WERI-Rb-1 (cell line): Measurements from ENCODE around the gene TMEM229B.

Source experiments
- DNase-seq: peaks from one replicate; pipeline ENCODE4 v3.0.0-alpha.2; 2020
- H3K27ac ChIP-seq: fragments of 250-450 bp; sonication (Bioruptor Pico); 2 replicates; pipeline ENCODE4 v1.5.1; 2020; ENCODE audit warnings: mild to moderate bottlenecking, moderate library complexity
- H3K27me3 ChIP-seq: fragments of 250-450 bp; sonication (Bioruptor Pico); 2 replicates; pipeline ENCODE4 v1.5.1; 2021; ENCODE audit warnings: mild to moderate bottlenecking, low read depth, moderate library complexity; ENCODE audit not compliant: insufficient read depth, severe bottlenecking
- H3K36me3 ChIP-seq: fragments of 250-450 bp; sonication (Bioruptor Pico); 2 replicates; pipeline ENCODE4 v1.5.1; 2020; ENCODE audit warnings: mild to moderate bottlenecking, moderate library complexity
- H3K4me3 ChIP-seq: 2 replicates; pipeline ENCODE4 v1.5.1; 2011; ENCODE audit warnings: low read depth, mild to moderate bottlenecking, control low read depth, low read length
- H3K9me3 ChIP-seq: fragments of 250-450 bp; sonication (Bioruptor Pico); 2 replicates; pipeline ENCODE4 v1.5.1; 2021; ENCODE audit warnings: mild to moderate bottlenecking, moderate library complexity; ENCODE audit not compliant: severe bottlenecking
- CTCF ChIP-seq: IDR thresholded peaks from 2 replicates; pipeline ENCODE4 v1.5.1; 2011; ENCODE audit warnings: low read depth, mild to moderate bottlenecking, control low read depth, inconsistent platforms, low read length

Gene TMEM229B

GRCh38 chr14:67425608-67426007 is 62.9 kb downstream of the TMEM229B start:
- Histone ChIP-seq H3K9me3 (no peaks in the 10 kb centered on the region), H3K27ac (no peak overlapping the region), H3K27me3 (no peaks in the 10 kb centered on the region), H3K36me3 (no peaks in the 10 kb centered on the region), H3K4me3 (no peak overlapping the region)
- no peak for TF ChIP-seq CTCF
- no peak for DNase-seq

GRCh38 chr14:67424539-67424938 is 64.0 kb downstream of the TMEM229B start:
- no peaks in the 10 kb centered on the region for H3K9me3 ChIP-seq
- no peak for TF ChIP-seq CTCF
- H3K27ac ChIP-seq = no peak overlapping the region
- H3K36me3 ChIP-seq = no peaks in the 10 kb centered on the region
- no peak overlapping the region for H3K4me3 ChIP-seq
- H3K27me3 ChIP-seq = no peaks in the 10 kb centered on the region
- DNase-seq = no peak

- TF ChIP-seq CTCF = no peak
Observed at GRCh38 chr14:67423424-67423823, 65.1 kb downstream of the TMEM229B start.

GRCh38 chr14:67421356-67422224 is 66.9 kb downstream of the TMEM229B start:
- H3K27ac ChIP-seq = no peak overlapping the region
- no peaks in the 10 kb centered on the region for H3K36me3 ChIP-seq
- TF ChIP-seq CTCF = no peak

More at GRCh38 chr14:67423424-67423823, 65.1 kb downstream of the TMEM229B start:
- Histone ChIP-seq H3K36me3 (no peaks in the 10 kb centered on the region), H3K4me3 (no peak overlapping the region), H3K27me3 (no peaks in the 10 kb centered on the region), H3K27ac (no peak overlapping the region), H3K9me3 (no peaks in the 10 kb centered on the region)
- DNase-seq = no peak

More at GRCh38 chr14:67421356-67422224, 66.9 kb downstream of the TMEM229B start:
- no peaks in the 10 kb centered on the region for H3K9me3 ChIP-seq
- no peaks in the 10 kb centered on the region for H3K27me3 ChIP-seq
- no peak overlapping the region for H3K4me3 ChIP-seq
- no peak for DNase-seq
